A673 (cell line): ENCODE results near the gene ISYNA1.

Source experiments
- EZH2 ChIP-seq: fragments of 200-600 bp; sonication (generic); IDR thresholded peaks from 2 replicates; pipeline ENCODE4 v1.6.1; 2017; ENCODE audit warnings: borderline replicate concordance, low read depth, mild to moderate bottlenecking, mixed read lengths, antibody characterized with exemption, low read length; ENCODE audit not compliant: poor library complexity, severe bottlenecking
- TF ChIP-seq, protein P1 (sequence below): fragments of 300-800, 200-600 bp; sonication (generic); conservative IDR thresholded peaks from 2 replicates; pipeline ENCODE4 v1.5.1; 2017; ENCODE audit warnings: low read depth, mild to moderate bottlenecking, antibody characterized with exemption, low read length, moderate library complexity, mixed read lengths

DNA sequence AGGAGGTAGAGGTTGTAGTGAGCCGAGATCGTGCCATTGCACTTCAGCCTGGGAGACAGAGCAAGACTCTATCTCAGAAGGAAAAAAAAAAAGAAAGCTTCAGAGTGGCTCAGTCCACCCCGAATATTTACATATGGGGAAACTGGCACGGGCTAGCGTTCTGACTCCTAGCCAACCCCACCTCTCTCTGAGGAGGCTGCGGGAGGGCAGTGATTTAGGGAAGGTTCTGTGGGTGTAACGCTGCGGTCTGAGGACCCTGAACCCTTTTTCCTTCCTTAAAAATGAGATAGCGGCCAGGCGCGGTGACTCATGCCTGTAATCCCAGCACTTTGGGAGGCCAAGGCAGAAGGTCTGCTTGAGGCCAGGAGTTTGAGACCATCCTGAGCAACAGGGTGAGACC is 45.5 kb downstream of the ISYNA1 start:
- TF ChIP-seq, protein P1, sequence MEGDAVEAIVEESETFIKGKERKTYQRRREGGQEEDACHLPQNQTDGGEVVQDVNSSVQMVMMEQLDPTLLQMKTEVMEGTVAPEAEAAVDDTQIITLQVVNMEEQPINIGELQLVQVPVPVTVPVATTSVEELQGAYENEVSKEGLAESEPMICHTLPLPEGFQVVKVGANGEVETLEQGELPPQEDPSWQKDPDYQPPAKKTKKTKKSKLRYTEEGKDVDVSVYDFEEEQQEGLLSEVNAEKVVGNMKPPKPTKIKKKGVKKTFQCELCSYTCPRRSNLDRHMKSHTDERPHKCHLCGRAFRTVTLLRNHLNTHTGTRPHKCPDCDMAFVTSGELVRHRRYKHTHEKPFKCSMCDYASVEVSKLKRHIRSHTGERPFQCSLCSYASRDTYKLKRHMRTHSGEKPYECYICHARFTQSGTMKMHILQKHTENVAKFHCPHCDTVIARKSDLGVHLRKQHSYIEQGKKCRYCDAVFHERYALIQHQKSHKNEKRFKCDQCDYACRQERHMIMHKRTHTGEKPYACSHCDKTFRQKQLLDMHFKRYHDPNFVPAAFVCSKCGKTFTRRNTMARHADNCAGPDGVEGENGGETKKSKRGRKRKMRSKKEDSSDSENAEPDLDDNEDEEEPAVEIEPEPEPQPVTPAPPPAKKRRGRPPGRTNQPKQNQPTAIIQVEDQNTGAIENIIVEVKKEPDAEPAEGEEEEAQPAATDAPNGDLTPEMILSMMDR, result no peak
- no peak for TF ChIP-seq EZH2
